Jurkat, Clone E6-1 (cell line): ENCODE measurements around the gene ZBTB7C.

Experiments used
- DNase-seq: peaks from one replicate; pipeline ENCODE4 v3.0.0-alpha.2; 2011; ENCODE audit warnings: low read depth, low spot score
- H3K4me3 ChIP-seq: 2 replicates; pipeline ENCODE4 v1.5.1; 2011; ENCODE audit warnings: mild to moderate bottlenecking, low read length, control low read depth, moderate library complexity

Gene ZBTB7C

DNA sequence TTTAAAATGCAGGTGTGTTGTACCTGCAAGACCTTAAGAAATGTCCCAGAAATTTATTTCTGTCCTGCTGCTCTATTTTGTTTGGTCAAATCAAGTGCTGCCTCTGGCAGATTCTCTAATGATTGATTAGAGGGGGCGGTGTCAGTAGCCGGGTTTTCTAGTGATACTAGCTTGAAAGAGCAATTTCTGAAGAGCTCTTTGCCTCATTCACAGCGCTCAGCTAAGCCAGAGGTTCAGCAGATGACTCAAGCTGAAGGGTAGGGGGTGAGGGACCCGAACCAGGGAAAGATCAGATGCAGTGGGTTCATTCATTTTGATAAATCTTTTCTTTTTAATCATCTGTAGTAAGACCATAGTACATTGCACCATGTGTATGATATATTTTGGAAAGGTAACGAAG lies 15.0 kb downstream of the ZBTB7C start:
- DNase-seq = no peak

DNA sequence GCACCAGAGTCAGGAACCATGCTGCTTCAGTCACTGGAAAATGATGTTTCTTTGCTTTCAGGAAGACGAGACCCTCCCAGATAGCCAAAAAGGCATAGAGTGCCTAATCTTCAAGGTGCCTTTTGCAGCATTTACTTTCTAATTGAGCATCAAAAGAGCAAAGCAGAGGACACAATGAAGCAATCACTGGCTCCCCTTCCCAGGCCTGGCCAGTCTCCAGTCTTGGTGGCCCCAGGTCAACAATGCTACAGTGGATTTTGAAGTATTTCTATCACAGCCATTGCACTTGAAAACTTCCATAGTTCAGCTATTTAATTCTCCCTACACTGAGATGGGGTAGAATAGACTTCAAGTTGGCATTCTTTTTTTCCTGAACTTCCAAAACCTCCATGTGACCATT lies 15.4 kb downstream of the ZBTB7C start:
- no peak for DNase-seq

More for the DNA sequence above, 15.0 kb downstream of the ZBTB7C start:
- H3K4me3 ChIP-seq = no peak overlapping the region

GRCh38 chr18:48393170-48393569 lies 16.0 kb downstream of the ZBTB7C start:
- DNase-seq = no peak
- H3K4me3 ChIP-seq = no peak overlapping the region

More for the DNA sequence above, 15.4 kb downstream of the ZBTB7C start:
- H3K4me3 ChIP-seq = no peak overlapping the region

GRCh38 chr18:48392268-48392667 lies 16.9 kb downstream of the ZBTB7C start:
- H3K4me3 ChIP-seq = no peak overlapping the region
- DNase-seq = no peak

DNA sequence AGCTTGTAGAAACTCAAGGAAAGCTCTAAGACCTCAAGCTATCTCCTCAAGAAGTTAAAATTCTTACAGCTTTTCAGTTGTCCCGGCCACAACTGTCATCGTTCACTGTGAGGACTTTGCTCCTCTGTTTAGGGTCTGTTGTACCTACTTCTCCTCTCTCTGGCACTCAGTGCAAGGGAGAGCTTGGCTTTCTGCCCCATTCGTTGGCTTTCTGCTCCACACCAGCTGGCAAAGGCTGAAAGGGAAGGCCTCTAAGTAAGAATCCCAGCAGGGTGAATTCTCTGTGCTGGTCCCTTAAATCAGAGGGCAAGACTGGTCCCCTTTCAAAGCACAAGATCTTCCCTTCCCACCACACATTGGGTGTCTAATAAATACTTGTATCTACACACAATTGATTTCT lies 17.3 kb downstream of the ZBTB7C start:
- no peak for DNase-seq
- H3K4me3 ChIP-seq = no peak overlapping the region

DNA sequence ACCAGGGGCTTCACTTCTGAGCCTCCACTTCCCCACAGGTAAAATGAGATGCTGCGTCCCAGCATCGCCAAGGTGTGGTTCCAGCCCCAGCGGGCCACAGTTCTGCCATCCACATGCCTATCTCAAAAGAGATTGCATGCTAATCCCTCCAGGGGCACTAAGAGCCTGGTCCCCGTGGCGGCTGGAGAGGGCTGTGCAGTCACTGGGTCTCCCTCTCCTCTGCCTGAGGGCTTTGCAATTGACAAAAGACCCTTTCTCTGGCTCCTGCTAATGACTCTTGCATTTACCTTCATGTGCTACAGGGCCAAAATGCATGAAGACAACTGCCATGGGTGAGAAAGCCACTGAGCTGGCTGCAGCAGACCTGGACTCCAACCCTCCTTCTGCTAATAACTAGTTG lies 18.5 kb downstream of the ZBTB7C start:
- no peak for DNase-seq
- H3K4me3 ChIP-seq = no peak overlapping the region

DNA sequence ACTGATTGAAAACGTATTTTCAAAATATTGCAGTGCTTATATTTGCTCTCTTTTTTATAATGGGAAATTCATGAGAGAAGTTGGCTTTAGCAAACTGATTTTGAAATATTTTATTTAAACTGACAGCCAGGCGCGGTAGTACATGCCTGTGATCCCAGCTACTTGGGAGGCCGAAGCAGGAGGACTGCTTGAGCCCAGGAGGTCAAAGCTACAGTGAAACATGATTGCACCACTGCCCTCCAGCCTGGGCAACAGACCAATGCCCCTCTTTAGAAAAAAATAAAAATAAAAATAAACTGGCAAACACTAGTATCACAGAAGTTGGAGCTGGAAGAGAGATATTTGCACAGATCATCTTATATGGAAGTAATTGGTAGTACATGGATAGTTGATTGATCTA lies 20.7 kb downstream of the ZBTB7C start:
- no peak overlapping the region for H3K4me3 ChIP-seq
- DNase-seq = no peak

DNA sequence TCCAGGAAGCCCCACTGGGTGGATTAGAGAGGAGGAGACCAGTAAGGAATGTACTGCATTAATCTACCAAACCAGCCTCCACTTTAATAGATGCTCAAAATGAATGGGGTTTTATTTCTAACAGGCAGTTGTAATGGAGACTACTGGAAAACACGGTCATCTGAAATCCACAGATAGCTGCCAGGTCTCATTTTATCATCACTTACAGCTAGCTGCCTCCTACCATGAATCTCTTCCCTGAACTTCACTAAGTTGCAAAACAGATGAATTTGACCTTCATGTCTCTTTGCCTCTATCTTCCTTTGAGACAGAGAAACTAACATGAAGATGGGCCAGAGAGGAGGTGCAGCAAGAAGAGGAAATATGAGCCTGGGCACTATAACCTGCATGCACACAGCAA lies 21.9 kb downstream of the ZBTB7C start:
- H3K4me3 ChIP-seq = no peak overlapping the region
- DNase-seq = no peak

DNA sequence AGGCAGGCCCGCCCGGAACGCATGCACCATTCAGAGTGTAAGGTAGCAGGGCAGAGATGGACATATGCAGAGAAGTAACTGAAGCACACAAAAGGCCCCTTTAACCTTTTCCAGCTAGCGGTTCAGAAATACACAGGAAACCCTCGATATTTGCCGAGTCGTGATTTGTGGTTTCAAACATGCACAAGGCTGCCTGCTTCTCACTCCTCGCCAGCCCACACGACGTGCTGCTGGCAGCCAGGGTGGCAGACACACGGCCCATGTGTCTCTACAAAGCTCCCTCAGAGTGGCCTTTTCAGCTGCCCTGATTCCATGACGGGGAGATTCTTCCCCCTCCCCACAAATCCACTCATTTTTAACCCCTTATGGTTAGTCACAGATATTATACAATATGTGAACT lies 23.6 kb downstream of the ZBTB7C start:
- peak; percentile 16 for DNase-seq
- no peak overlapping the region for H3K4me3 ChIP-seq

- no peak for DNase-seq
- no peak overlapping the region for H3K4me3 ChIP-seq
Measured at GRCh38 chr18:48376934-48377333, 32.2 kb downstream of the ZBTB7C start.

- H3K4me3 ChIP-seq = no peak overlapping the region
- DNase-seq = no peak
Measured at GRCh38 chr18:48376406-48376805, 32.8 kb downstream of the ZBTB7C start.

DNA sequence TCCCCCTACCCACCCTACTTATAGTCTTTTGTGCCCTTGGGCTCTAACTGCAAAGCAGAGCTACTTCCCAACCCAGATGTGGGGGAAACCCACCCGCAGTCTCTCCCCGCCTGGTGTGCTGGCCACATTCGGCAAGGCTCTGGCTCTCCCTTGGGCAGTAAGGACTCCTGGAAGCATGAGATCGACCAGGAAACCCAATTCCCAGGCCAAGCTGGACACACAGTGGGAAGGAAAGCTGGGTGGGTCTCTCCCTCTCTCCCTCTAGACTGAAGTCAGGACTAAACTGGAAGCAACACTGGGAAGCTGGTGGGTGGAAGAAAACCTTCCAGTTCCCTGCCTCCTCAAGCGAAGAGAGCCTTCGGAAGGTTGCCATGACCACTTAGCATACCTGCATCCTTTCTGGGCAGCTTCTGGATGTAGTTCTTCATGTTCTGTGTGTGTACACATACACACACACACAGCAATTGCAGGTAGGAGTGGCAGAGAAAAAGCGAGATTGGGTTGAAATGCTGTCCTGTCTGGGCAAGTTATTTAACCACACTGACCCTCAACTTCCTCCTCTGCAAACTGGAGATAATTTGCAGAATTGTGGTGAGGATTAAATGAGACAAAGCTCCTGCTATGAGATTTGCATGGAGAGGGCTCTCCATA lies 33.9 kb downstream of the ZBTB7C start:
- DNase-seq = no peak
- no peak overlapping the region for H3K4me3 ChIP-seq

GRCh38 chr18:48374423-48375149 lies 34.6 kb downstream of the ZBTB7C start:
- no peak for DNase-seq
- no peak overlapping the region for H3K4me3 ChIP-seq

GRCh38 chr18:48371854-48372602 lies 37.2 kb downstream of the ZBTB7C start:
- no peak for DNase-seq
- no peak overlapping the region for H3K4me3 ChIP-seq

GRCh38 chr18:48367557-48367956 lies 41.6 kb downstream of the ZBTB7C start:
- H3K4me3 ChIP-seq = no peak overlapping the region
- no peak for DNase-seq

DNA sequence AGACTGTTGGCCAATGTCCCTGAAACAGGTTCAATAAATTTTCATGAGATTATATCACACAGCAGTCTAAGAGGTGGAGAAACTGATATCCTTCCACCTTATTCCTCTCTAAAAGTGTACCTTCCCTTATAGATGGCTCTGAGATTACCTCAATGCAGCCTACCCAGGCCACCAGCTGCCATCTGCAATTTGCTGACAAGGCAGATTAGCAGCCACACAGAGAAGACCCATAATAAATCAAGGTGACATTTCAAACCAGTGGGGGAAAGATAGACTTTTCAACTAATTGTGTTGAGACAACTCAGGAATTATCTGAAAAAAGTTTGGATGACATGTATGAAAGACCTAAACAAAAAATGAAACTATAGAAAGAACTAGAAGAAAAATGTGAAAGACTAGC lies 43.2 kb downstream of the ZBTB7C start:
- DNase-seq = no peak

DNA sequence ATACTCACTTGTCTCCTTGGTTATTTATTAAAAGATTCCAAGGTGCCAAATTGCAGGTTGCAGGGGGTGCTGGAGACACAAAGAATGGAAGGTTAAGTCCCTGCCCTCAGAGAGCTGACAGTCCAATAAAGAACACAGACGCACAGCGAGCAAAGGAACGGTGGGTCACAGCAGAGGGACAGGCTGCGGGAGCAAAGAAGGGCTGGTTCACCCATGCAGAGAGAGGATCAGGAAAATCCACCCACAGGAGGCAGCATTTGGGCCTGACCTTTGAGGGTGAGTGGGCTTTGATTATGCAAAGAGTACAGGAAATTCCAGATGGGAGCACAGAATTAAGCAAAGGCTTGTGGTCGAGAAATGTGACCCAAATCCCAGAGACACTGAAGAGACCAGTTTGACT lies 45.0 kb downstream of the ZBTB7C start:
- H3K4me3 ChIP-seq = no peak overlapping the region
- DNase-seq = no peak

More for the DNA sequence above, 43.2 kb downstream of the ZBTB7C start:
- no peak overlapping the region for H3K4me3 ChIP-seq

- no peak overlapping the region for H3K4me3 ChIP-seq
- no peak for DNase-seq
Measured at GRCh38 chr18:48363175-48363574, 46.0 kb downstream of the ZBTB7C start.

DNA sequence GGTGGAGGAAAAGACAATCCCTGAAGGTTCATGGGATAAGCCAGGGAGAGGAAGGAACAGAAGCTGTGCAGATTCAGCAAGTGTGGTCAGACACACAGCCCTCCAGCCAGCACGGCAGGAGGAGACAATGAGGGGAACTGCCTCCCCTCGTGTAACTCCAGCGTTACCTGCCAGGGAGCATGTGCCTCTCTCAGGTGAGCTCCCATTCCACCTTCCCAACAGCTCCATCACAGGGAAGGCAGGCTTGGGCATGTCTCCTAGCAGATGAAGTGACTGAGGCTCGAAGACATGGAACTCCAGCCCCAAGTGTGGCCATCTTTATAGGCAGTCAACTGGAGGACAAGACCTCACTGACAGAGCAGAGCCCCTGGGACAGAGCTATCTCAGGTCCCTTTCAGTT lies 47.4 kb downstream of the ZBTB7C start:
- no peak overlapping the region for H3K4me3 ChIP-seq
- no peak for DNase-seq

GRCh38 chr18:48360376-48361021 lies 48.7 kb downstream of the ZBTB7C start:
- no peak for DNase-seq
- no peak overlapping the region for H3K4me3 ChIP-seq
